NT2/D1 (cell line): ENCODE results near the gene GFOD1.

Experiments used
- SUZ12 ChIP-seq: IDR thresholded peaks from 2 replicates; pipeline ENCODE4 v1.6.1; 2011; ENCODE audit not compliant: insufficient read length, insufficient read depth; ENCODE audit errors: extremely low read depth
- YY1 ChIP-seq: IDR thresholded peaks from 2 replicates; pipeline ENCODE4 v1.6.1; 2011; ENCODE audit not compliant: insufficient read length, insufficient read depth
- ZNF274 ChIP-seq: IDR thresholded peaks from 2 replicates; pipeline ENCODE4 v1.6.1; 2011; ENCODE audit warnings: mild to moderate bottlenecking, low read depth, low read length

DNA sequence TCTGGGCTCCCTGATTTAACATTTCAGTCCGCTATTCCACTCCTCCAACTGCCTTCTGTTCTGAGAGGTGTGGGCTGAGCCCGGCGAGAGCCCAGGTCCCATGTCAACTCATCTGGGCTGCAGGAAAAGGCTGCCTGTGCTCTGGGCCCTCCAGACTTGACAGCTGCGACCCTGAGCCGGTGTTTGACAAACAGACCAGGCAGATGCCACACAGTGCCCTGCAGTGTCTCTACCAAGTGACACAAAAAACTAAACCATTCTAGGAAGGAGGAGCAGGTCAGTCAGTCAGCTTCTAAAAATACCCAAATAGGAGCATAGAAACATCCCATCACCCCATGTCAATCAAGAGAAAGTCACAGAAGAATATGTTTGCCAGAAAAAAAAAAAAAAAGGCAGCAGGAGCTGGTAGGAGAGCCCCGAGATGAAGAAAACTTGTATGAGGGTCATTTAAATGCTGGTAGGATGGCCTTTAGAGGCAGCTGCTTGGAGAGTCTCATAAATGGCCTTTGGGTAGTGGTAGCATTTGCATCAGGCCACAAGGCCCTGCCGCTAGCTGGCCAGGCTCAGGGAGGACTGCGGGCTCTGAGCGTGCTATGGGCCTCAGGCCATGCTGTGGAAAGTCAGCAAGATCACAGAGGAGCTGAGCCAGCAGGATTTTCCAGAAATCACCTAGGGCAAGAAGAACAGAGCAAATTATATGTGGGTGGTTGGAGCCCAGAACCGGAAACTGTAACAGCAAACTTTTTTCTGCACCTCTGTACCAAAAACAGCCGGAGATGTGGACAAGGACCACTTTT, 36.6 kb upstream of the GFOD1 start:
- TF ChIP-seq ZNF274 (no peak), YY1 (no peak), SUZ12 (no peak)
